H9 (cell line): ENCODE data around the gene TLCD3A. TPM values are rescaled to one million over a fixed set of nuclear protein-coding genes. Genes with fewer than 3 reads are reported as not detected.

Experiments used
- DNase-seq: peaks from one replicate; pipeline ENCODE4 v3.0.0-alpha.2; 2017
- H2AFZ ChIP-seq: one replicate; pipeline ENCODE4 v1.6.1; 2013; ENCODE audit warnings: mild to moderate bottlenecking, low read length, control low read depth, moderate library complexity
- H2AK5ac ChIP-seq: 2 replicates; pipeline ENCODE4 v1.6.1; 2013; ENCODE audit warnings: low read length, control low read depth, mixed read lengths; ENCODE audit not compliant: insufficient read length
- H2BK120ac ChIP-seq: one replicate; pipeline ENCODE4 v1.6.1; 2013; ENCODE audit warnings: low read depth, mild to moderate bottlenecking, low read length, control low read depth, inconsistent platforms; ENCODE audit not compliant: poor library complexity, severe bottlenecking
- H2BK12ac ChIP-seq: 2 replicates; pipeline ENCODE4 v1.6.1; 2013; ENCODE audit warnings: low read length, control low read depth, mixed read lengths, low read depth; ENCODE audit not compliant: insufficient read length
- H2BK15ac ChIP-seq: 2 replicates; pipeline ENCODE4 v1.6.1; 2013; ENCODE audit warnings: low read depth, low read length, control low read depth
- H2BK20ac ChIP-seq: one replicate; pipeline ENCODE4 v1.6.1; 2013; ENCODE audit warnings: low read depth, mild to moderate bottlenecking, low read length, control low read depth, inconsistent platforms; ENCODE audit not compliant: poor library complexity, severe bottlenecking
- H2BK5ac ChIP-seq: 2 replicates; pipeline ENCODE4 v1.6.1; 2013; ENCODE audit warnings: low read length, control low read depth, mixed read lengths; ENCODE audit not compliant: insufficient read length
- H3K14ac ChIP-seq: 2 replicates; pipeline ENCODE4 v1.6.1; 2013; ENCODE audit warnings: low read length, control low read depth; ENCODE audit not compliant: insufficient read depth
- H3K18ac ChIP-seq: 2 replicates; pipeline ENCODE4 v1.6.1; 2013; ENCODE audit warnings: low read depth, mild to moderate bottlenecking, mixed read lengths, low read length, control low read depth; ENCODE audit not compliant: insufficient read length
- H3K23ac ChIP-seq: 2 replicates; pipeline ENCODE4 v1.6.1; 2013; ENCODE audit warnings: low read length, control low read depth, mixed read lengths, low read depth; ENCODE audit not compliant: insufficient read length
- H3K23me2 ChIP-seq: 2 replicates; pipeline ENCODE4 v1.6.1; 2013; ENCODE audit warnings: low read depth, mild to moderate bottlenecking, mixed read lengths, low read length, control low read depth; ENCODE audit not compliant: insufficient read length, poor library complexity, severe bottlenecking
- H3K27ac ChIP-seq: 2 replicates; pipeline ENCODE4 v1.5.1; 2013; ENCODE audit warnings: low read length, control low read depth, mixed read lengths, low read depth; ENCODE audit not compliant: insufficient read length
- H3K27me3 ChIP-seq: 2 replicates; pipeline ENCODE4 v1.6.1; 2013; ENCODE audit warnings: low read length, control low read depth, inconsistent platforms; ENCODE audit not compliant: insufficient read depth
- H3K4ac ChIP-seq: 2 replicates; pipeline ENCODE4 v1.6.1; 2013; ENCODE audit warnings: low read depth, mild to moderate bottlenecking, control low read depth, inconsistent platforms, low read length, moderate library complexity
- H3K4me1 ChIP-seq: 2 replicates; pipeline ENCODE4 v1.6.1; 2013; ENCODE audit warnings: low read length, control low read depth, inconsistent platforms; ENCODE audit not compliant: insufficient read depth
- H3K4me2 ChIP-seq: 2 replicates; pipeline ENCODE4 v1.6.1; 2013; ENCODE audit warnings: low read length, control low read depth, mixed read lengths; ENCODE audit not compliant: insufficient read length, insufficient read depth
- H3K56ac ChIP-seq: 2 replicates; pipeline ENCODE4 v1.6.1; 2013; ENCODE audit warnings: low read depth, mild to moderate bottlenecking, mixed read lengths, low read length, control low read depth; ENCODE audit not compliant: insufficient read length
- H3K79me1 ChIP-seq: 2 replicates; pipeline ENCODE4 v1.6.1; 2013; ENCODE audit warnings: low read depth, mild to moderate bottlenecking, moderate library complexity, low read length, control low read depth, inconsistent platforms; ENCODE audit not compliant: insufficient read depth, poor library complexity, severe bottlenecking
- H3K79me2 ChIP-seq: 2 replicates; pipeline ENCODE4 v1.6.1; 2013; ENCODE audit warnings: low read length, control low read depth, inconsistent platforms; ENCODE audit not compliant: insufficient read depth
- H3K9ac ChIP-seq: 2 replicates; pipeline ENCODE4 v1.6.1; 2013; ENCODE audit warnings: low read length, control low read depth, mixed read lengths; ENCODE audit not compliant: insufficient read length; ENCODE audit errors: extremely low read depth
- H3K9me3 ChIP-seq: one replicate; pipeline ENCODE4 v1.6.1; 2013; ENCODE audit warnings: low read depth, low read length, inconsistent platforms; ENCODE audit not compliant: control insufficient read depth
- H3T11ph ChIP-seq: one replicate; pipeline ENCODE4 v1.6.1; 2013; ENCODE audit warnings: mild to moderate bottlenecking, low read length, control low read depth, inconsistent platforms
- H4K20me1 ChIP-seq: one replicate; pipeline ENCODE4 v1.6.1; 2013; ENCODE audit not compliant: control insufficient read depth, insufficient read length, insufficient read depth
- H4K5ac ChIP-seq: 2 replicates; pipeline ENCODE4 v1.6.1; 2013; ENCODE audit warnings: low read depth, mild to moderate bottlenecking, mixed read lengths, low read length, control low read depth; ENCODE audit not compliant: insufficient read length
- H4K8ac ChIP-seq: replicated peaks from 2 replicates; pipeline ENCODE4 v1.6.1; 2013; ENCODE audit warnings: low read length, control low read depth, mixed read lengths, low read depth; ENCODE audit not compliant: insufficient read length
- H4K91ac ChIP-seq: 2 replicates; pipeline ENCODE4 v1.6.1; 2013; ENCODE audit warnings: low read depth, mild to moderate bottlenecking, moderate library complexity, mixed read lengths, low read length, control low read depth; ENCODE audit not compliant: insufficient read length
- H3K27ac Mint-ChIP-seq, 3 experiments: 2 replicates in 2 of 3; 3 replicates in 1 of 3; pipeline ENCODE4 v1.8.0; 2020 to 2021; ENCODE audit warnings: mixed read lengths in 3 of 3, mild to moderate bottlenecking in 1 of 3, moderate library complexity in 1 of 3
- H3K27me3 Mint-ChIP-seq: 2 replicates; pipeline ENCODE4 v1.8.0; 2021; ENCODE audit warnings: low read depth, mild to moderate bottlenecking, moderate library complexity, mixed read lengths
- H3K36me3 Mint-ChIP-seq, 3 experiments: 2 replicates in 2 of 3; 3 replicates in 1 of 3; pipeline ENCODE4 v1.8.0; 2020 to 2021; ENCODE audit warnings: low read depth in 3 of 3, mixed read lengths in 3 of 3; ENCODE audit not compliant: insufficient read depth in 1 of 3
- H3K4me1 Mint-ChIP-seq, 2 experiments: 2 replicates each; pipeline ENCODE4 v1.8.0; 2020; ENCODE audit warnings: mixed read lengths in 2 of 2
- H3K4me3 Mint-ChIP-seq, 2 experiments: 2 replicates in 1 of 2; 3 replicates in 1 of 2; pipeline ENCODE4 v1.8.0; 2020 to 2021; ENCODE audit warnings: mild to moderate bottlenecking in 2 of 2, mixed read lengths in 2 of 2, moderate library complexity in 1 of 2
- H3K9me3 Mint-ChIP-seq, 2 experiments: 2 replicates in 1 of 2; 3 replicates in 1 of 2; pipeline ENCODE4 v1.8.0; 2020; ENCODE audit warnings: mild to moderate bottlenecking in 2 of 2, mixed read lengths in 2 of 2, moderate library complexity in 1 of 2
- CTCF ChIP-seq: fragments of 200-600 bp; sonication (generic); conservative IDR thresholded peaks from 3 replicates; pipeline ENCODE4 v1.8.0; 2021; ENCODE audit warnings: antibody characterized with exemption, mild to moderate bottlenecking
- WGBS: extraction: QIAGEN DNeasy Blood & Tissue Kit; methylation state at CpG from one replicate; pipeline ENCODE4 v1.1.7; 2013; ENCODE audit warnings: missing lambda C conversion rate, low lambda C conversion rate, mixed read lengths; ENCODE audit not compliant: insufficient read length; ENCODE audit errors: extremely low coverage; 5-methylcytosine and 5-hydroxymethylcytosine counted together
- total RNA-seq: library from RNA; stranded (reverse); gene quantifications from 2 replicates; pipeline ENCODE4 v1.2.1, GENCODE V29; 2021

The TLCD3A gene
- total RNA-seq, 1 experiment from 2014 or later, result 29.6 TPM

DNA sequence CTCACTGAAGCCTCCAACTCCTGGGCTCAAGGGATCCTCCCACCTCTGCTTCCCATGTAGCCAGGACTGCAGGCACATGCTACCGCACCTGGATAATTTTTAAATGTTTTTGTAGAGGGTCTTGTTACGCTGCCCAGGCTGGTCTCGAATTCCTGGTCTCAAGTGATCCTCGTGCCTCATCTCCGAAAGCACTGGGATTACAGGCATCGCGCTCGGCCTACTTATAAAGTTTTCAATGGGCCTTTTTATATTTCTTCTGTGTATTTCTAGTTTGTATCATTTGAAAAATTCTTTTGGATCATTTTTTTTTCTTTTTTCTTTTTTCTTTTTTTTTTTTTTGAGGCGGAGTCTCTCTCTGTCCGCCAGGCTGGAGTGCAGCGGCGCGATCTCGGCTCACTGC, 7.3 kb upstream of the TLCD3A start:
- H2AK5ac ChIP-seq, result no peak overlapping the region
- Mint-ChIP-seq H3K27me3 (peaks cover 2% of the 10 kb centered on the region), H3K9me3 (no peaks in the 10 kb centered on the region), H3K4me1 (peaks cover 11 to 17% of the 10 kb centered on the region in 2 experiments), H3K4me3 (no peak overlapping the region), H3K27ac (peak overlapping the region in 1 of 3 experiments; percentile 72; a peak in 1 of 7 replicates), H3K36me3 (no peaks in the 10 kb centered on the region)
- no peaks in the 10 kb centered on the region for H3K79me2 ChIP-seq
- H3K23ac ChIP-seq, result no peak overlapping the region
- H2BK15ac ChIP-seq, result no peak overlapping the region
- no peak overlapping the region for H3K4me2 ChIP-seq
- H3K56ac ChIP-seq, result no peak overlapping the region
- no peak overlapping the region for H3T11ph ChIP-seq
- no peak for DNase-seq
- H3K4me1 ChIP-seq, result no peaks in the 10 kb centered on the region; the same call in 1 of the 2 replicates
- H3K4ac ChIP-seq, result no peak overlapping the region
- H4K20me1 ChIP-seq, result no peaks in the 10 kb centered on the region
- H3K14ac ChIP-seq, result no peak overlapping the region
- no peak for TF ChIP-seq CTCF
- no peaks in the 10 kb centered on the region for H3K79me1 ChIP-seq
- H2BK12ac ChIP-seq, result no peak overlapping the region
- H3K27ac ChIP-seq, result no peak overlapping the region
- no peaks in the 10 kb centered on the region for H3K27me3 ChIP-seq
- no peak overlapping the region for H4K5ac ChIP-seq
- no peaks in the 10 kb centered on the region for H3K23me2 ChIP-seq
- no peak overlapping the region for H2BK120ac ChIP-seq
- WGBS, result no CpG with 5 or more reads among the region's 14 CpGs
- H2BK5ac ChIP-seq, result no peak overlapping the region
- H4K8ac ChIP-seq, result no peak overlapping the region
- H3K9me3 ChIP-seq, result no peaks in the 10 kb centered on the region
- no peak overlapping the region for H3K9ac ChIP-seq
- no peak overlapping the region for H3K18ac ChIP-seq
- no peak overlapping the region for H2BK20ac ChIP-seq
- H4K91ac ChIP-seq, result no peak overlapping the region
- H2AFZ ChIP-seq, result no peak overlapping the region
